Measurements from ENCODE around the gene PCDHA8.
"Not testable (repeated sequence)": the region's sequence is repeated elsewhere in the genome, so short reads cannot be mapped to it uniquely, and the experiment has no call there.

The PCDHA8 gene

GRCh38 chr5:140870221-140871201 is 29.5 kb downstream of the PCDHA8 start:
- no peak for DNase-seq

- no peak for DNase-seq
Observed at GRCh38 chr5:140875085-140876065, 34.4 kb downstream of the PCDHA8 start, which contains the start of gene PCDHA12. Gene PCDHA12 (plus strand): TSS chr5:140875308. CDS start chr5:140875473, 165 bp downstream.

- not testable (repeated sequence) for DNase-seq
Observed at GRCh38 chr5:140876541-140877261, 35.7 kb downstream of the PCDHA8 start.

- no peak for DNase-seq
Observed at GRCh38 chr5:140877262-140877581, 36.2 kb downstream of the PCDHA8 start.

GRCh38 chr5:140881889-140882590 is 41.1 kb downstream of the PCDHA8 start, which contains the start of gene PCDHA13:
Gene PCDHA13 (plus strand): TSS chr5:140882124. CDS start chr5:140882269, 145 bp downstream.
- no peak for DNase-seq

DNA sequence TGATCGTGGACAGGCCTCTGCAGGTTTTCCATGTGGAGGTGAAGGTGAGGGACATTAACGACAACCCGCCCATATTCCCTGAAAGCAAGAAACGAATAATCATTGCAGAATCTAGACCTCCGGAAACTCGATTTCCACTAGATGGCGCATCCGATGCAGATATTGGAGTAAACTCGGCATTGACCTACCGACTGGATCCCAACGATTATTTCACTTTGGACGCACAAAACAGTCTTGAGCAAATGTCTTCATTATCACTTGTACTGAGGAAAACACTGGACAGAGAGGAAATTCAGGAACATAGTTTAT is 41.6 kb downstream of the PCDHA8 start:
- DNase-seq = no peak

GRCh38 chr5:140883373-140883772 is 42.4 kb downstream of the PCDHA8 start:
- DNase-seq = no peak

DNA sequence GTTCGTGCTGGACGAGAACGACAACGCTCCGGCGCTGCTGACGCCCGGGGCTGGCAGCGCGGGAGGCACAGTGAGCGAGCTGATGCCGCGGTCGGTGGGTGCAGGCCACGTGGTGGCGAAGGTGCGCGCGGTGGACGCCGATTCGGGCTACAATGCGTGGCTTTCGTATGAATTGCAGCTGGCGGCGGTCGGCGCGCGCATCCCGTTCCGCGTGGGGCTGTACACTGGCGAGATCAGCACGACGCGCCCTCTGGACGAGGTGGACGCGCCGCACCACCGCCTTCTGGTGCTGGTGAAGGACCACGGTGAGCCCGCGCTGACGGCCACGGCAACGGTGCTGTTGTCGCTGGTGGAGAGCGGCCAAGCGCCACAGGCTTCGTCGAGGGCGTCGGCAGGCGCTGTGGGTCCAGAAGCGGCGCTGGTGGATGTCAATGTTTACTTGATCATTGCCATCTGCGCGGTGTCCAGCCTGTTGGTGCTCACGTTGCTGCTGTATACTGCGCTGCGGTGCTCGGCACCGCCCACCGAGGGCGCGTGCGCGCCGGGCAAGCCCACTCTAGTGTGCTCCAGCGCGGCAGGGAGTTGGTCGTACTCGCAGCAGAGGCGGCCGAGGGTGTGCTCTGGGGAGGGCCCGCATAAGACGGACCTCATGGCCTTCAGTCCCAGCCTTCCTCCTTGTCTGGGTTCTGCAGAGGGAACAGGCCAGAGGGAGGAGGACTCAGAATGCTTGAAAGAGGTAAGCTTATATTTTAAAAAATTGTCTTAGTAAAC is 43.1 kb downstream of the PCDHA8 start:
- no peak for DNase-seq

All from NCI-H187 treated with DMSO at 0.1 percent for 48 hours (cell line).